Prostate gland (tissue), 2 donors: ENCODE results near the gene LCMT2. TPM values are rescaled to one million over a fixed set of nuclear protein-coding genes. Genes with fewer than 3 reads are reported as not detected.

Experiments
- DNase-seq: peaks from one replicate; pipeline ENCODE4 v3.0.0-alpha.2; 2019; ENCODE audit warnings: low spot score
- H3K27ac ChIP-seq, 2 donors: fragments of 200-600 bp; sonication (generic); 2 replicates each; pipeline ENCODE4 v1.5.1; 2017 to 2019
- H3K27me3 ChIP-seq: fragments of 200-600 bp; sonication (generic); replicated peaks from 2 replicates; pipeline ENCODE4 v1.5.1; 2019; ENCODE audit not compliant: insufficient read depth
- H3K36me3 ChIP-seq, 2 donors: fragments of 200-600 bp; sonication (generic); 1 replicate in 1 of 2; 2 replicates in 1 of 2; pipeline versions ENCODE4 v1.5.1 to v1.8.1; 2017 to 2019
- H3K4me1 ChIP-seq: fragments of 200-600 bp; sonication (generic); replicated peaks from 2 replicates; pipeline ENCODE4 v1.5.1; 2019
- H3K4me3 ChIP-seq, 2 donors: fragments of 200-600 bp; sonication (generic); 2 replicates each; pipeline ENCODE4 v1.5.1; 2017 to 2019
- H3K9me3 ChIP-seq: fragments of 200-600 bp; sonication (generic); 2 replicates; pipeline ENCODE4 v1.5.1; 2017
- POLR2A ChIP-seq: fragments of 450-650 bp; IDR thresholded peaks from one replicate; pipeline ENCODE4 v1.6.1; 2016; ENCODE audit warnings: antibody characterized with exemption, mild to moderate bottlenecking
- POLR2AphosphoS5 ChIP-seq: sonication (generic); formaldehyde crosslinking; IDR thresholded peaks from one replicate; pipeline ENCODE4 v1.6.1; 2017; ENCODE audit warnings: antibody characterized with exemption
- WGBS: methylation state at CpG from one replicate; pipeline ENCODE4 v1.1.5; 2018; 5-methylcytosine and 5-hydroxymethylcytosine counted together
- intact Hi-C: fragments of 100-400 bp; cut with DNase I; formaldehyde crosslinking; loops from one replicate; pipeline ENCODE4 v1.14.2; 2022
- total RNA-seq, 2 donors: library from RNA; depleted of rRNA; stranded (reverse); fragments of >200 nt; gene quantifications; one replicate each; pipeline ENCODE4 v1.1.0, GENCODE V29; 2016
- TF ChIP-seq, protein P1 (sequence below), 4 experiments: fragments of 200-600 bp in 2 of 4; fragments of 450-650 bp in 2 of 4; sonication (generic) in 2 of 4; IDR thresholded peaks; 1 replicate in 3 of 4; 2 replicates in 1 of 4; pipeline ENCODE4 v1.5.1; 2016 to 2019; ENCODE audit warnings: antibody characterized with exemption in 4 of 4, mild to moderate bottlenecking in 2 of 4, moderate library complexity in 2 of 4

Gene LCMT2
- total RNA-seq, 2 donors from 2014 or later = 6.8 to 7.4 TPM

DNA sequence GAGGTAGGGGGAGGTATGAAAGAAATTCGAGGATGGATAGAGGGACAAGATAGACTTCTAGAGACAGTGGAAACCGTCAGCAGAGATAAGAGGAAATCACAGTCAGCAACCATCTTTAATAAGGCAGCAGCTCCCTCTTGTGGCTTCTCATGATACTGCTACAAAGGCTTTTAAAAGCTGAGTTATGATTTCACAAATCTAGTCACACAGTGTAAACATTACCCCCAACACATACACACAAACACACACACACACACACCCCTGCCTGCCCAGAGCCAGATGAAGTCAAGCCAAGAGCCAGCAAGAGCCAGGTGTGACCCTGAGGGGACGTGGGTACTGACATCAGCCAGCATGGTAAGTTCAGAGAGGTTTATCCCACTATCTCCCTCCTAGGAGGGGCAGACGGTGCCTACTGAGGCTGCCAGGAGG lies 44.8 kb downstream of the LCMT2 start:
- 9% methylated on average over 4 of the region's 4 CpGs for WGBS
- intact Hi-C loops = no loop called here

DNA sequence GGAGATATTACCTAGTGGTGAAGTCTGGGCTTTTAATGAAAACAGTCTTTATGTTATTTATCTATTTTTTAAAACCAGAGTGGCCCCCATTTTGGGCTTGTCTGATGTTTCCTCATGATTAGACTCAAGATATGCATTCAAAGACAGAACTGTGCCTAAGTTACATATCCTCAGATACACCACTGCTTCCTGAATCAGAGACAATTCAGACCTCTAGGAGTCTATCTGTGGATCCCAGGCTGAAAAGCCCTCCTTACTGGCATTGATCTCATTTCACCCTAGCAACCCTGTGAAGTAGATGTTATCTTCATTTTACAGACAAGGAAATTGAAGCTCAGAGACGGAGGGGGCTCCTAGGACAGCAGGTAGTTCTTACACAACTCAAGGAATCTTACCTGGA lies 46.8 kb downstream of the LCMT2 start:
- TF ChIP-seq, protein P1, sequence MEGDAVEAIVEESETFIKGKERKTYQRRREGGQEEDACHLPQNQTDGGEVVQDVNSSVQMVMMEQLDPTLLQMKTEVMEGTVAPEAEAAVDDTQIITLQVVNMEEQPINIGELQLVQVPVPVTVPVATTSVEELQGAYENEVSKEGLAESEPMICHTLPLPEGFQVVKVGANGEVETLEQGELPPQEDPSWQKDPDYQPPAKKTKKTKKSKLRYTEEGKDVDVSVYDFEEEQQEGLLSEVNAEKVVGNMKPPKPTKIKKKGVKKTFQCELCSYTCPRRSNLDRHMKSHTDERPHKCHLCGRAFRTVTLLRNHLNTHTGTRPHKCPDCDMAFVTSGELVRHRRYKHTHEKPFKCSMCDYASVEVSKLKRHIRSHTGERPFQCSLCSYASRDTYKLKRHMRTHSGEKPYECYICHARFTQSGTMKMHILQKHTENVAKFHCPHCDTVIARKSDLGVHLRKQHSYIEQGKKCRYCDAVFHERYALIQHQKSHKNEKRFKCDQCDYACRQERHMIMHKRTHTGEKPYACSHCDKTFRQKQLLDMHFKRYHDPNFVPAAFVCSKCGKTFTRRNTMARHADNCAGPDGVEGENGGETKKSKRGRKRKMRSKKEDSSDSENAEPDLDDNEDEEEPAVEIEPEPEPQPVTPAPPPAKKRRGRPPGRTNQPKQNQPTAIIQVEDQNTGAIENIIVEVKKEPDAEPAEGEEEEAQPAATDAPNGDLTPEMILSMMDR (IDR thresholded peaks at IDR 0.05) = no peak
- no peaks in the 10 kb centered on the region for H3K36me3 ChIP-seq
- H3K4me1 ChIP-seq = no peaks in the 10 kb centered on the region
- intact Hi-C loops = no loop called here
- H3K9me3 ChIP-seq = no peaks in the 10 kb centered on the region
- DNase-seq = no peak
- H3K27me3 ChIP-seq = no peaks in the 10 kb centered on the region
- WGBS = 48% methylated on average over 1 of the region's 1 CpG
- H3K4me3 ChIP-seq = no peak overlapping the region
- no peak overlapping the region for H3K27ac ChIP-seq

More for the DNA sequence above, 44.8 kb downstream of the LCMT2 start:
- Histone ChIP-seq H3K36me3 (no peaks in the 10 kb centered on the region), H3K9me3 (no peaks in the 10 kb centered on the region), H3K27me3 (no peaks in the 10 kb centered on the region), H3K27ac (no peak overlapping the region), H3K4me3 (no peak overlapping the region), H3K4me1 (no peaks in the 10 kb centered on the region)
- TF ChIP-seq POLR2AphosphoS5 (peak; percentile 61), POLR2A (no peak)
- TF ChIP-seq, protein P1 (IDR thresholded peaks at IDR 0.05) = peak; percentile 66 to 91 (median 85)
- DNase-seq = peak; percentile 56

DNA sequence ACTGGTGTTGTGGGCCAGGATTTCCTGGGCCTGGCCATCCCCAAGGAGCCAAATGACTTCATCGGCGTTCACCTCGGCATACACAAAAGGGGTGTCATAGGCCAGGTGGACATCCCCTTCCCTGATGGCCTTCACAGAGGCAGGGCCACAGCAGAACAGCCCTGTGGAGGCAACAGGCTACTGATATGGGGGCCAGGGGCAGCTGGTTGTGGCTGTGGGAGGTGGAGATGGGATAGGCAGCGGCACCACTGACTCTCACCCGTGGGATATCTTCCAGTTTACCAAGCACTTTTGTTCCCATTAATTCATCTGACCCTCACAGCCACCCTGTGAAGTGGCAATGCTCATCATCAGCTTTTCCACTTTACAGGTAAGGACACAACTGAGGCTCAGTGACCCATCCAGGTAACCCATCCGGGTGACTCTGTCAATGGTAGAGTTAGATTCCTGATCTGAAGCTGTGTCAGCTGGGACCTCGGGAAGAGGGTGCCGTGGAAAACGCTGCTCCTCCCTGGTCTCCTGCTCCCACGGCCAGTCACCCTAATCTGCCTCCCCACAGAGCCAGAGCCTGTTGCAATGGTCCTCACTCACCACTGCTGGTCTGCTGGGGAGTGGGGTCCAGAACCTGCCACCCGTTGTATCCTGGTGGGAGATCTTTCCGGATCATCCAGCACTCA lies 48.3 kb downstream of the LCMT2 start:
- no peaks in the 10 kb centered on the region for H3K4me1 ChIP-seq
- no peak for DNase-seq
- no peaks in the 10 kb centered on the region for H3K36me3 ChIP-seq
- H3K27ac ChIP-seq = no peak overlapping the region
- 84% methylated on average over 12 of the region's 12 CpGs for WGBS
- no peaks in the 10 kb centered on the region for H3K9me3 ChIP-seq
- intact Hi-C loops = no loop called here
- no peaks in the 10 kb centered on the region for H3K27me3 ChIP-seq
- TF ChIP-seq POLR2AphosphoS5 (no peak), POLR2A (no peak)
- H3K4me3 ChIP-seq = no peak overlapping the region

DNA sequence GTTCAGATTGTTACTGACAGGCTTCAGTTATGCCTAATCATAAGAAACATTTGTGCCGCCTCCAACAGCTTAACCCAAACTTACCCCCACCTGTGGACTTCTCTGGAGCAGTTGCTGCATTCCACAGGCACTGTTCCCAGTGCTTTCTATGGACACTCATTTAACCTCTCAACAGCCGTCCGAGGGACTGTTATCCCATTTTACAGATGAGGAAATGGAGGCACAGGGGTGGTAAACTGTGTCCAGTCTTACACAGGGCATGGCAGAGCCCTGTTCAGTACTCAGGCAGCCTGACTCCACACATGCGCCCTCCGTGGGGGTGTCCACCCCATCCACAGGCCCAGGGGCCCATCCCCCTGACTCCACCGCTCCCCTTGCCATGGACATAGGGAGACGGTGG lies 49.4 kb downstream of the LCMT2 start:
- DNase-seq = no peak
- Histone ChIP-seq H3K4me3 (no peak overlapping the region), H3K9me3 (no peaks in the 10 kb centered on the region), H3K27ac (no peak overlapping the region), H3K27me3 (no peaks in the 10 kb centered on the region), H3K36me3 (no peaks in the 10 kb centered on the region), H3K4me1 (peaks cover 5% of the 10 kb centered on the region)
- intact Hi-C loops = no loop called here
- WGBS = 87% methylated on average over 7 of the region's 7 CpGs
- TF ChIP-seq, protein P1 (IDR thresholded peaks at IDR 0.05) = no peak

DNA sequence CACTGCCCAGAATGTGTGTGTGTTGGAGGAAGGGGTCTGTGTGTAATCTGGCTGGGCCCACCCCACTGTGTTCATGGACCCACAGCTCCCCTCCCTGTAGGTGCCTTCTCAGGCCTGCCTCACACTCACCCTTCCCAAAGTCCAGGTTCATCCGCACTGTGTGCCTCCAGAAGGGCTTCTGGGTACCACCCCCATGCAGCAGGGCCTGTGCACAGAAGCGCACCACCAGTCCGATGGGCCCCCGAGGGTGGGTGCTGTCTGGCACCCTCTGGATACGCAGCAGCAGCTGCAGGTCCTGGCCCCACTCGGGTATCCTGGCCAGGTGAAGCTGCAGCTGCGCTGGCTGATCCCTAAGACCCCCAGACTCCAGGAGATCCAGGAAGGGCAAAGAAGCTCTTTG lies 50.9 kb downstream of the LCMT2 start:
- H3K27ac ChIP-seq = no peak overlapping the region
- H3K4me3 ChIP-seq = no peak overlapping the region
- H3K4me1 ChIP-seq = peaks cover 5% of the 10 kb centered on the region
- no peaks in the 10 kb centered on the region for H3K36me3 ChIP-seq
- TF ChIP-seq POLR2A = no peak
- no peak for TF ChIP-seq POLR2AphosphoS5
- TF ChIP-seq, protein P1 (IDR thresholded peaks at IDR 0.05) = no peak
- 93% methylated on average over 7 of the region's 7 CpGs for WGBS
- no peaks in the 10 kb centered on the region for H3K9me3 ChIP-seq
- DNase-seq = no peak
- intact Hi-C loops = no loop called here
- H3K27me3 ChIP-seq = no peaks in the 10 kb centered on the region
